Measurements from ENCODE around the gene PDE4C.

DNA sequence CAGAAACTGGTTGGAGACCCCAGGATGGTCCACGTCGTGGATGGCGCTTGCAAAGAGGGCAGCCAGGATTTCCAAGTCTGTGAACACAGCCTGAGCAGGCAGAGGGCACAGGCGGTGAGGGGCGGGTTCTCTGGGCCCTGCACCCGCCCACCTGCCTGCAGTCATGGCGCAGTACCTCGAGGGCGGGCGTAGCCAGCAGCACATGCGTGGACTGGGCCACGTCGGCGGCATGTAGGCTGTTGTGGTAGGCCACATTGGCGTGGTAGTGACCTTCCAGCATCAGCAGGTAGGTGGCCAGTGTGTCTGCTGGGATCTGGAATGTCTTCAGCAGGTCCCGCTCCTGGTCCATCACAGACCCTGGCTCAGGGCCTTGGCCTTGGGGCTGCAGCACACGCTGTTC is 8.1 kb downstream of the PDE4C start:
- TF ChIP-seq TAF1 (IDR thresholded peaks at IDR 0.05; ENCODE audit: borderline replicate concordance, insufficient read depth, low read length) (no peak), POLR2AphosphoS5 (IDR thresholded peaks at IDR 0.05; ENCODE audit: low read depth, low read length) (no peak)
- TF ChIP-seq, protein P1, sequence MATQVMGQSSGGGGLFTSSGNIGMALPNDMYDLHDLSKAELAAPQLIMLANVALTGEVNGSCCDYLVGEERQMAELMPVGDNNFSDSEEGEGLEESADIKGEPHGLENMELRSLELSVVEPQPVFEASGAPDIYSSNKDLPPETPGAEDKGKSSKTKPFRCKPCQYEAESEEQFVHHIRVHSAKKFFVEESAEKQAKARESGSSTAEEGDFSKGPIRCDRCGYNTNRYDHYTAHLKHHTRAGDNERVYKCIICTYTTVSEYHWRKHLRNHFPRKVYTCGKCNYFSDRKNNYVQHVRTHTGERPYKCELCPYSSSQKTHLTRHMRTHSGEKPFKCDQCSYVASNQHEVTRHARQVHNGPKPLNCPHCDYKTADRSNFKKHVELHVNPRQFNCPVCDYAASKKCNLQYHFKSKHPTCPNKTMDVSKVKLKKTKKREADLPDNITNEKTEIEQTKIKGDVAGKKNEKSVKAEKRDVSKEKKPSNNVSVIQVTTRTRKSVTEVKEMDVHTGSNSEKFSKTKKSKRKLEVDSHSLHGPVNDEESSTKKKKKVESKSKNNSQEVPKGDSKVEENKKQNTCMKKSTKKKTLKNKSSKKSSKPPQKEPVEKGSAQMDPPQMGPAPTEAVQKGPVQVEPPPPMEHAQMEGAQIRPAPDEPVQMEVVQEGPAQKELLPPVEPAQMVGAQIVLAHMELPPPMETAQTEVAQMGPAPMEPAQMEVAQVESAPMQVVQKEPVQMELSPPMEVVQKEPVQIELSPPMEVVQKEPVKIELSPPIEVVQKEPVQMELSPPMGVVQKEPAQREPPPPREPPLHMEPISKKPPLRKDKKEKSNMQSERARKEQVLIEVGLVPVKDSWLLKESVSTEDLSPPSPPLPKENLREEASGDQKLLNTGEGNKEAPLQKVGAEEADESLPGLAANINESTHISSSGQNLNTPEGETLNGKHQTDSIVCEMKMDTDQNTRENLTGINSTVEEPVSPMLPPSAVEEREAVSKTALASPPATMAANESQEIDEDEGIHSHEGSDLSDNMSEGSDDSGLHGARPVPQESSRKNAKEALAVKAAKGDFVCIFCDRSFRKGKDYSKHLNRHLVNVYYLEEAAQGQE (IDR thresholded peaks at IDR 0.05; ENCODE audit: insufficient read depth in 1 of 2, low read depth in 2 of 2, low read length in 2 of 2): no peak
